Measurements from ENCODE around the gene MAL.
A peak's percentile ranks its signal among the peaks of the same experiment; 100 is the strongest.
"Not testable (repeated sequence)": the region's sequence is repeated elsewhere in the genome, so short reads cannot be mapped to it uniquely, and the experiment has no call there.

The MAL gene

GRCh38 chr2:95063086-95063958, 37.8 kb downstream of the MAL start:
- peak; percentile 22 for DNase-seq

- peak; percentile 9 for DNase-seq
Measured at GRCh38 chr2:95068256-95068655, 42.7 kb downstream of the MAL start.

- no peak for DNase-seq
Measured at GRCh38 chr2:95069465-95069864, 44.0 kb downstream of the MAL start.

GRCh38 chr2:95071856-95072255, 46.3 kb downstream of the MAL start:
- DNase-seq, result no peak

- no peak for DNase-seq
Measured at GRCh38 chr2:95072424-95072823, 46.9 kb downstream of the MAL start.

GRCh38 chr2:95073856-95074662, 48.6 kb downstream of the MAL start:
- no peak for DNase-seq

- no peak for DNase-seq
Measured at GRCh38 chr2:95074663-95075439, 49.3 kb downstream of the MAL start.

GRCh38 chr2:95075440-95076132, 50.1 kb downstream of the MAL start:
- DNase-seq, result no peak

- peak; percentile 88 for DNase-seq
Measured at GRCh38 chr2:95076705-95077529, 51.4 kb downstream of the MAL start.

- DNase-seq, result no peak
Measured at GRCh38 chr2:95077530-95077825, 52.0 kb downstream of the MAL start.

- DNase-seq, result no peak
Measured at GRCh38 chr2:95077861-95078603, 52.5 kb downstream of the MAL start.

GRCh38 chr2:95079199-95079683, 53.7 kb downstream of the MAL start:
- DNase-seq, result no peak

GRCh38 chr2:95082477-95082876, 57.0 kb downstream of the MAL start:
- DNase-seq, result no peak

GRCh38 chr2:95086017-95086416, 60.5 kb downstream of the MAL start:
- no peak for DNase-seq

GRCh38 chr2:95087379-95087778, 61.9 kb downstream of the MAL start:
- peak; percentile 54 for DNase-seq

GRCh38 chr2:95091885-95092555, 66.5 kb downstream of the MAL start:
- no peak for DNase-seq

- DNase-seq, result not testable (repeated sequence)
Measured at GRCh38 chr2:95098273-95098672, 72.8 kb downstream of the MAL start.

- DNase-seq, result no peak
Measured at GRCh38 chr2:95099910-95100309, 74.4 kb downstream of the MAL start.

Measured in islet precursor cell (in vitro differentiated cells).